ENCODE data around the gene RPH3AL.

DNA sequence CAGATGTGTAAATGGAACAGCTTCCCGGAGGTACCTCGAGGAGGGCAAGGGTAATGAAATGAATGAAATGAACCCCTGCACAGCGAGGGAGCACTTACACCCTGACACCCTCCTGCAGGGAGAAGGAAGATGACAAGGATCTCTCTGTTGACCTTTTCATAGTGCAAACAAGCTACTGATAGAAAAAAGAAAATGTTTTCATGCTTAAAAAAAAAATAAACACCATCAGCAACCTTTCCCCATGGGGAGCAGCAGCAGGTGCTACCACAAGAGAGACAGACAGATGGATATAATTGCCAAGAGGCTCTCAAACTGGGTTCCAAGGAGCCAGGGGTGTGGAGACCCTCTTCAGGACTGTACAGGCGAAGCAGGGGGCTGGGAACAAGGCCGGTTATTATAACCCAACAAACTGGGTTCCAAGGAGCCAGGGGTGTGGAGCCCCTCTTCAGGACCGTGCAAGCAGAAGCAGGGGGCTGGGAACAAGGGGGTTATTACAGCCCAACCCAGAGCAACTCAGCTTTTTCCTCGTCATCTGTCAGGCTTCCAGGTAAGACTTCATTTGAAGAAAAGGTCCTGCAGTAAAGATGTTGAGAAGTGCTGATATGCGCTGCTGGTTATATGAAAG, 718 bp upstream of the RPH3AL start:
- TF ChIP-seq, protein P1, sequence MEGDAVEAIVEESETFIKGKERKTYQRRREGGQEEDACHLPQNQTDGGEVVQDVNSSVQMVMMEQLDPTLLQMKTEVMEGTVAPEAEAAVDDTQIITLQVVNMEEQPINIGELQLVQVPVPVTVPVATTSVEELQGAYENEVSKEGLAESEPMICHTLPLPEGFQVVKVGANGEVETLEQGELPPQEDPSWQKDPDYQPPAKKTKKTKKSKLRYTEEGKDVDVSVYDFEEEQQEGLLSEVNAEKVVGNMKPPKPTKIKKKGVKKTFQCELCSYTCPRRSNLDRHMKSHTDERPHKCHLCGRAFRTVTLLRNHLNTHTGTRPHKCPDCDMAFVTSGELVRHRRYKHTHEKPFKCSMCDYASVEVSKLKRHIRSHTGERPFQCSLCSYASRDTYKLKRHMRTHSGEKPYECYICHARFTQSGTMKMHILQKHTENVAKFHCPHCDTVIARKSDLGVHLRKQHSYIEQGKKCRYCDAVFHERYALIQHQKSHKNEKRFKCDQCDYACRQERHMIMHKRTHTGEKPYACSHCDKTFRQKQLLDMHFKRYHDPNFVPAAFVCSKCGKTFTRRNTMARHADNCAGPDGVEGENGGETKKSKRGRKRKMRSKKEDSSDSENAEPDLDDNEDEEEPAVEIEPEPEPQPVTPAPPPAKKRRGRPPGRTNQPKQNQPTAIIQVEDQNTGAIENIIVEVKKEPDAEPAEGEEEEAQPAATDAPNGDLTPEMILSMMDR (IDR thresholded peaks at IDR 0.05; ENCODE audit: control extremely low read depth in 1 of 3, insufficient read depth in 1 of 3, low read depth in 1 of 3, low read length in 3 of 3) = no peak
- TF ChIP-seq, protein P2, sequence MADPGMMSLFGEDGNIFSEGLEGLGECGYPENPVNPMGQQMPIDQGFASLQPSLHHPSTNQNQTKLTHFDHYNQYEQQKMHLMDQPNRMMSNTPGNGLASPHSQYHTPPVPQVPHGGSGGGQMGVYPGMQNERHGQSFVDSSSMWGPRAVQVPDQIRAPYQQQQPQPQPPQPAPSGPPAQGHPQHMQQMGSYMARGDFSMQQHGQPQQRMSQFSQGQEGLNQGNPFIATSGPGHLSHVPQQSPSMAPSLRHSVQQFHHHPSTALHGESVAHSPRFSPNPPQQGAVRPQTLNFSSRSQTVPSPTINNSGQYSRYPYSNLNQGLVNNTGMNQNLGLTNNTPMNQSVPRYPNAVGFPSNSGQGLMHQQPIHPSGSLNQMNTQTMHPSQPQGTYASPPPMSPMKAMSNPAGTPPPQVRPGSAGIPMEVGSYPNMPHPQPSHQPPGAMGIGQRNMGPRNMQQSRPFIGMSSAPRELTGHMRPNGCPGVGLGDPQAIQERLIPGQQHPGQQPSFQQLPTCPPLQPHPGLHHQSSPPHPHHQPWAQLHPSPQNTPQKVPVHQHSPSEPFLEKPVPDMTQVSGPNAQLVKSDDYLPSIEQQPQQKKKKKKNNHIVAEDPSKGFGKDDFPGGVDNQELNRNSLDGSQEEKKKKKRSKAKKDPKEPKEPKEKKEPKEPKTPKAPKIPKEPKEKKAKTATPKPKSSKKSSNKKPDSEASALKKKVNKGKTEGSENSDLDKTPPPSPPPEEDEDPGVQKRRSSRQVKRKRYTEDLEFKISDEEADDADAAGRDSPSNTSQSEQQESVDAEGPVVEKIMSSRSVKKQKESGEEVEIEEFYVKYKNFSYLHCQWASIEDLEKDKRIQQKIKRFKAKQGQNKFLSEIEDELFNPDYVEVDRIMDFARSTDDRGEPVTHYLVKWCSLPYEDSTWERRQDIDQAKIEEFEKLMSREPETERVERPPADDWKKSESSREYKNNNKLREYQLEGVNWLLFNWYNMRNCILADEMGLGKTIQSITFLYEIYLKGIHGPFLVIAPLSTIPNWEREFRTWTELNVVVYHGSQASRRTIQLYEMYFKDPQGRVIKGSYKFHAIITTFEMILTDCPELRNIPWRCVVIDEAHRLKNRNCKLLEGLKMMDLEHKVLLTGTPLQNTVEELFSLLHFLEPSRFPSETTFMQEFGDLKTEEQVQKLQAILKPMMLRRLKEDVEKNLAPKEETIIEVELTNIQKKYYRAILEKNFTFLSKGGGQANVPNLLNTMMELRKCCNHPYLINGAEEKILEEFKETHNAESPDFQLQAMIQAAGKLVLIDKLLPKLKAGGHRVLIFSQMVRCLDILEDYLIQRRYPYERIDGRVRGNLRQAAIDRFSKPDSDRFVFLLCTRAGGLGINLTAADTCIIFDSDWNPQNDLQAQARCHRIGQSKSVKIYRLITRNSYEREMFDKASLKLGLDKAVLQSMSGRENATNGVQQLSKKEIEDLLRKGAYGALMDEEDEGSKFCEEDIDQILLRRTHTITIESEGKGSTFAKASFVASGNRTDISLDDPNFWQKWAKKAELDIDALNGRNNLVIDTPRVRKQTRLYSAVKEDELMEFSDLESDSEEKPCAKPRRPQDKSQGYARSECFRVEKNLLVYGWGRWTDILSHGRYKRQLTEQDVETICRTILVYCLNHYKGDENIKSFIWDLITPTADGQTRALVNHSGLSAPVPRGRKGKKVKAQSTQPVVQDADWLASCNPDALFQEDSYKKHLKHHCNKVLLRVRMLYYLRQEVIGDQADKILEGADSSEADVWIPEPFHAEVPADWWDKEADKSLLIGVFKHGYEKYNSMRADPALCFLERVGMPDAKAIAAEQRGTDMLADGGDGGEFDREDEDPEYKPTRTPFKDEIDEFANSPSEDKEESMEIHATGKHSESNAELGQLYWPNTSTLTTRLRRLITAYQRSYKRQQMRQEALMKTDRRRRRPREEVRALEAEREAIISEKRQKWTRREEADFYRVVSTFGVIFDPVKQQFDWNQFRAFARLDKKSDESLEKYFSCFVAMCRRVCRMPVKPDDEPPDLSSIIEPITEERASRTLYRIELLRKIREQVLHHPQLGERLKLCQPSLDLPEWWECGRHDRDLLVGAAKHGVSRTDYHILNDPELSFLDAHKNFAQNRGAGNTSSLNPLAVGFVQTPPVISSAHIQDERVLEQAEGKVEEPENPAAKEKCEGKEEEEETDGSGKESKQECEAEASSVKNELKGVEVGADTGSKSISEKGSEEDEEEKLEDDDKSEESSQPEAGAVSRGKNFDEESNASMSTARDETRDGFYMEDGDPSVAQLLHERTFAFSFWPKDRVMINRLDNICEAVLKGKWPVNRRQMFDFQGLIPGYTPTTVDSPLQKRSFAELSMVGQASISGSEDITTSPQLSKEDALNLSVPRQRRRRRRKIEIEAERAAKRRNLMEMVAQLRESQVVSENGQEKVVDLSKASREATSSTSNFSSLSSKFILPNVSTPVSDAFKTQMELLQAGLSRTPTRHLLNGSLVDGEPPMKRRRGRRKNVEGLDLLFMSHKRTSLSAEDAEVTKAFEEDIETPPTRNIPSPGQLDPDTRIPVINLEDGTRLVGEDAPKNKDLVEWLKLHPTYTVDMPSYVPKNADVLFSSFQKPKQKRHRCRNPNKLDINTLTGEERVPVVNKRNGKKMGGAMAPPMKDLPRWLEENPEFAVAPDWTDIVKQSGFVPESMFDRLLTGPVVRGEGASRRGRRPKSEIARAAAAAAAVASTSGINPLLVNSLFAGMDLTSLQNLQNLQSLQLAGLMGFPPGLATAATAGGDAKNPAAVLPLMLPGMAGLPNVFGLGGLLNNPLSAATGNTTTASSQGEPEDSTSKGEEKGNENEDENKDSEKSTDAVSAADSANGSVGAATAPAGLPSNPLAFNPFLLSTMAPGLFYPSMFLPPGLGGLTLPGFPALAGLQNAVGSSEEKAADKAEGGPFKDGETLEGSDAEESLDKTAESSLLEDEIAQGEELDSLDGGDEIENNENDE (IDR thresholded peaks at IDR 0.05; ENCODE audit: insufficient replicate concordance, low read length) = no peak
- no peak for TF ChIP-seq EZH2 (IDR thresholded peaks at IDR 0.05; ENCODE audit: low read depth, low read length, severe bottlenecking)
- TF ChIP-seq JUND (IDR thresholded peaks at IDR 0.05; ENCODE audit: low read length) = no peak
- TF ChIP-seq POLR2AphosphoS5 (IDR thresholded peaks at IDR 0.05; ENCODE audit: low read depth, low read length) = no peak
- TF ChIP-seq POLR2A (IDR thresholded peaks at IDR 0.05; ENCODE audit: control extremely low read depth in 1 of 2, low read depth in 2 of 2, low read length in 2 of 2) = no peak
- no peak for TF ChIP-seq TAF1 (IDR thresholded peaks at IDR 0.05; ENCODE audit: low read depth, low read length)
- TF ChIP-seq, protein P3, sequence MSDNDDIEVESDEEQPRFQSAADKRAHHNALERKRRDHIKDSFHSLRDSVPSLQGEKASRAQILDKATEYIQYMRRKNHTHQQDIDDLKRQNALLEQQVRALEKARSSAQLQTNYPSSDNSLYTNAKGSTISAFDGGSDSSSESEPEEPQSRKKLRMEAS (IDR thresholded peaks at IDR 0.05) = no peak
- no peak for TF ChIP-seq GABPA (IDR thresholded peaks at IDR 0.05; ENCODE audit: borderline replicate concordance, insufficient read depth, low read length)
- no peak for TF ChIP-seq CEBPB (IDR thresholded peaks at IDR 0.05; ENCODE audit: low read depth, low read length)
- TF ChIP-seq SIN3A (conservative IDR thresholded peaks at IDR 0.05 in 1 of 2, IDR thresholded peaks at IDR 0.05 in 1 of 2; ENCODE audit: low read depth in 1 of 2, low read length in 2 of 2) = no peak
- no peak for TF ChIP-seq CREB1 (IDR thresholded peaks at IDR 0.05)

All from H1 (cell line).